Measurements from ENCODE around the gene MEF2B.

DNA sequence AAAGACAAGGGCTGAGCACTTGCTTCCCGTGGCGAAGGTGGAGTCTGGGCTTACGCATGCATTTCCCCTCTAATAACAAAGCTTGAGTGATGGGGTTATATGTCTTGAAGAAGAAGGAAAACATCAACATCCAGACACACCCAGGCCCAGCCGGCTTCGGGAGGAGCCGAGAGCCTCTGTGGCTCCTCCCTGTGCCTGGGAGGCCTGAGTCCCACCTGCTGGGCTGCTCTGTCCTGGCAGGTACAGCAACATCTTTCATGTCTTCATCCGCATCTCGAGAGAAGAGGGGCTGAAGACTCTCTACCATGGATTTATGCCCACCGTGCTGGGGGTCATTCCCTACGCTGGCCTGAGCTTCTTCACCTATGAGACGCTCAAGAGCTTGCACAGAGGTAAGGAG is 62.4 kb downstream of the MEF2B start:
- TF ChIP-seq, protein P1, sequence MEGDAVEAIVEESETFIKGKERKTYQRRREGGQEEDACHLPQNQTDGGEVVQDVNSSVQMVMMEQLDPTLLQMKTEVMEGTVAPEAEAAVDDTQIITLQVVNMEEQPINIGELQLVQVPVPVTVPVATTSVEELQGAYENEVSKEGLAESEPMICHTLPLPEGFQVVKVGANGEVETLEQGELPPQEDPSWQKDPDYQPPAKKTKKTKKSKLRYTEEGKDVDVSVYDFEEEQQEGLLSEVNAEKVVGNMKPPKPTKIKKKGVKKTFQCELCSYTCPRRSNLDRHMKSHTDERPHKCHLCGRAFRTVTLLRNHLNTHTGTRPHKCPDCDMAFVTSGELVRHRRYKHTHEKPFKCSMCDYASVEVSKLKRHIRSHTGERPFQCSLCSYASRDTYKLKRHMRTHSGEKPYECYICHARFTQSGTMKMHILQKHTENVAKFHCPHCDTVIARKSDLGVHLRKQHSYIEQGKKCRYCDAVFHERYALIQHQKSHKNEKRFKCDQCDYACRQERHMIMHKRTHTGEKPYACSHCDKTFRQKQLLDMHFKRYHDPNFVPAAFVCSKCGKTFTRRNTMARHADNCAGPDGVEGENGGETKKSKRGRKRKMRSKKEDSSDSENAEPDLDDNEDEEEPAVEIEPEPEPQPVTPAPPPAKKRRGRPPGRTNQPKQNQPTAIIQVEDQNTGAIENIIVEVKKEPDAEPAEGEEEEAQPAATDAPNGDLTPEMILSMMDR (IDR thresholded peaks at IDR 0.05; ENCODE audit: borderline replicate concordance, extremely low read depth, low read length, poor library complexity, severe bottlenecking), result no peak
- no peak for TF ChIP-seq EZH2 (IDR thresholded peaks at IDR 0.05; ENCODE audit: borderline replicate concordance, low read depth, low read length, severe bottlenecking)
